ENCODE results near the gene CRTAC1.

DNA sequence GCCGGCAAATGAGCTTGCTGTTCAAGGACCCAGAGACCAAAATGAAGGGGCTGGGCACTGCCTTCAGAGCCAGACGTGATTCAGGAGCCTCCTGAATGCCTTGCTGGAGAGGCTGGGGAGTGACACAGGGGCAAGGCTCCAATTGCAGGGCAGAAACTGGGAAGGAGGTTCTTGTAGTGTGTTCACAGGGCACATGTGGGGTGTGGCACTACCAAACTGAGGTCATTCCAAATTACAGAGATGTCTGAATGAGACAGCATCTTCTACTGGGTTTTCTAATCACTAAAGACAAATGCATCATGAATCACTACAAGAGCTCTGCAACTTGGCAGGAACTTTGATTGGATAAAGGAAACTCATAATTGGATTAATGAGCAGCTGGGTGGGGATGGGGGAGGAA, 17.8 kb downstream of the CRTAC1 start:
- TF ChIP-seq, protein P1, sequence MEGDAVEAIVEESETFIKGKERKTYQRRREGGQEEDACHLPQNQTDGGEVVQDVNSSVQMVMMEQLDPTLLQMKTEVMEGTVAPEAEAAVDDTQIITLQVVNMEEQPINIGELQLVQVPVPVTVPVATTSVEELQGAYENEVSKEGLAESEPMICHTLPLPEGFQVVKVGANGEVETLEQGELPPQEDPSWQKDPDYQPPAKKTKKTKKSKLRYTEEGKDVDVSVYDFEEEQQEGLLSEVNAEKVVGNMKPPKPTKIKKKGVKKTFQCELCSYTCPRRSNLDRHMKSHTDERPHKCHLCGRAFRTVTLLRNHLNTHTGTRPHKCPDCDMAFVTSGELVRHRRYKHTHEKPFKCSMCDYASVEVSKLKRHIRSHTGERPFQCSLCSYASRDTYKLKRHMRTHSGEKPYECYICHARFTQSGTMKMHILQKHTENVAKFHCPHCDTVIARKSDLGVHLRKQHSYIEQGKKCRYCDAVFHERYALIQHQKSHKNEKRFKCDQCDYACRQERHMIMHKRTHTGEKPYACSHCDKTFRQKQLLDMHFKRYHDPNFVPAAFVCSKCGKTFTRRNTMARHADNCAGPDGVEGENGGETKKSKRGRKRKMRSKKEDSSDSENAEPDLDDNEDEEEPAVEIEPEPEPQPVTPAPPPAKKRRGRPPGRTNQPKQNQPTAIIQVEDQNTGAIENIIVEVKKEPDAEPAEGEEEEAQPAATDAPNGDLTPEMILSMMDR (conservative IDR thresholded peaks at IDR 0.05 in 1 of 2, IDR thresholded peaks at IDR 0.05 in 1 of 2; ENCODE audit: extremely low read depth in 1 of 2, insufficient read depth in 1 of 2, low read depth in 1 of 2, low read length in 2 of 2), result no peak
- TF ChIP-seq EZH2 (IDR thresholded peaks at IDR 0.05; ENCODE audit: borderline replicate concordance, low read length), result no peak
